A673 (cell line): Measurements from ENCODE around the gene IFRD2.

ENCODE experiments used
- EZH2 ChIP-seq: fragments of 200-600 bp; sonication (generic); IDR thresholded peaks from 2 replicates; pipeline ENCODE4 v1.6.1; 2017; ENCODE audit warnings: borderline replicate concordance, low read depth, mild to moderate bottlenecking, mixed read lengths, antibody characterized with exemption, low read length; ENCODE audit not compliant: poor library complexity, severe bottlenecking
- TF ChIP-seq, protein P1 (sequence below): fragments of 300-800, 200-600 bp; sonication (generic); conservative IDR thresholded peaks from 2 replicates; pipeline ENCODE4 v1.5.1; 2017; ENCODE audit warnings: low read depth, mild to moderate bottlenecking, antibody characterized with exemption, low read length, moderate library complexity, mixed read lengths

GRCh38 chr3:50261505-50261904 lies 30.7 kb downstream of the IFRD2 start:
- TF ChIP-seq, protein P1, sequence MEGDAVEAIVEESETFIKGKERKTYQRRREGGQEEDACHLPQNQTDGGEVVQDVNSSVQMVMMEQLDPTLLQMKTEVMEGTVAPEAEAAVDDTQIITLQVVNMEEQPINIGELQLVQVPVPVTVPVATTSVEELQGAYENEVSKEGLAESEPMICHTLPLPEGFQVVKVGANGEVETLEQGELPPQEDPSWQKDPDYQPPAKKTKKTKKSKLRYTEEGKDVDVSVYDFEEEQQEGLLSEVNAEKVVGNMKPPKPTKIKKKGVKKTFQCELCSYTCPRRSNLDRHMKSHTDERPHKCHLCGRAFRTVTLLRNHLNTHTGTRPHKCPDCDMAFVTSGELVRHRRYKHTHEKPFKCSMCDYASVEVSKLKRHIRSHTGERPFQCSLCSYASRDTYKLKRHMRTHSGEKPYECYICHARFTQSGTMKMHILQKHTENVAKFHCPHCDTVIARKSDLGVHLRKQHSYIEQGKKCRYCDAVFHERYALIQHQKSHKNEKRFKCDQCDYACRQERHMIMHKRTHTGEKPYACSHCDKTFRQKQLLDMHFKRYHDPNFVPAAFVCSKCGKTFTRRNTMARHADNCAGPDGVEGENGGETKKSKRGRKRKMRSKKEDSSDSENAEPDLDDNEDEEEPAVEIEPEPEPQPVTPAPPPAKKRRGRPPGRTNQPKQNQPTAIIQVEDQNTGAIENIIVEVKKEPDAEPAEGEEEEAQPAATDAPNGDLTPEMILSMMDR, result no peak
- TF ChIP-seq EZH2, result no peak
